Caki2 (cell line): ENCODE data around the gene LRRC8D. TPM values are rescaled to one million over a fixed set of nuclear protein-coding genes. Genes with fewer than 3 reads are reported as not detected.
"Not testable (repeated sequence)": the region's sequence is repeated elsewhere in the genome, so short reads cannot be mapped to it uniquely, and the experiment has no call there.

Experiments used
- DNase-seq: peaks from one replicate; pipeline ENCODE4 v3.0.0-alpha.2; 2015; ENCODE audit warnings: low read depth
- in situ Hi-C: cut with HindIII; loops from 2 replicates; pipeline ENCODE4 v1.10.0; 2016; ENCODE audit warnings: low sequenced_read_pairs, low pct_unique_long_range_greater_than_20kb, mixed read lengths
- total RNA-seq: library from RNA; depleted of rRNA; stranded (reverse); fragments of >200 nt; shearing (Covaris generic); gene quantifications from 2 replicates; pipeline ENCODE4 v1.2.3, GENCODE V29; 2014; ENCODE audit warnings: low replicate concordance; rRNA removed

LRRC8D gene
- 28.5 and 38.4 TPM in 2 replicates for total RNA-seq

DNA sequence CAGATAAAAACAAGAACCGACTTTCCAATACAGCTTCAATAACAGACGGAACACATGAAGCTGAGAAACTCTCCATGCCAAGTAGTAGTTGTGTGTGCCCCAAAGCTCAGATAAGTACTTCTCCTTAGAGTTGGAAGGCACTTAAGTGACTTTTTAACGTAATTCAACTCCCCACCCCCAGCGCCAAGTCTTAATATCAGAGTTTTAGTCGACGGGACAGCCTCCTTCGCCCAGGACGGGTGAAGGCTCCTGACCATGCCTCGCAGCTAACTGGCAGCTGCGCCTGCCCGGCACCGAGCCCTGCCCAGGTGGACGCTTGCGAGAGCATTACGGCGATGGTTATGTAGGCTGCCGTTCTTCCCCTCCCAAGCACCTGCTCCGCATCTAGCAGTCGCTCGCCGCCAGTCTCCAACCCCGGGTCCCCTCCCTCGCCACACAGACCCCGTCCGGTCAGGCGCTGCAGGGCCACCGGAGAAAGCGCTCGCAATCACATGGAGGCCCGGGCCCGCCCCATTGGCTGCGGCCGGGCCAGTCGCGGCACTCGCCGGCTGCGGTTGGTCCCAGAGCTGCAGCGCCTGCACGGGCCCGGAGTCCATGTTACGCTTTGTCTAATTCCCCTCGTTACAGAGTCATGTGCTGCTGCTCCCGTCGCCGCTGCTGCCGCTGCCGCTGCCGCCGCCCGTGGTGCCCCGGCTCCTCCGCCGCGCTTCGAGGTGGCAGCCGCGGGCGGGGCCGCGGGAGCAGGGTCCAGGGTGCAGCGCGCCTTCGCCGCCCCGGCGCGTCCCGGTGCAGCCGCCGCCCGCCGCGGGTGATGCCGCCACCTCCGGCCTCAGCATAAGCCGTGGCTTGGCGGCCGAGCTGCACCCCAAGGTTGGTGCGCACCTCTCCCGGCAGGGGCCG is at the start of gene LRRC8D:
Gene LRRC8D (plus strand): TSS at position 611 of the 900 bp plus-strand sequence. CDS start 112,037 bp downstream, outside the sequence.
- in situ Hi-C loops, result no loop called here
- DNase-seq, result peak; percentile 82

DNA sequence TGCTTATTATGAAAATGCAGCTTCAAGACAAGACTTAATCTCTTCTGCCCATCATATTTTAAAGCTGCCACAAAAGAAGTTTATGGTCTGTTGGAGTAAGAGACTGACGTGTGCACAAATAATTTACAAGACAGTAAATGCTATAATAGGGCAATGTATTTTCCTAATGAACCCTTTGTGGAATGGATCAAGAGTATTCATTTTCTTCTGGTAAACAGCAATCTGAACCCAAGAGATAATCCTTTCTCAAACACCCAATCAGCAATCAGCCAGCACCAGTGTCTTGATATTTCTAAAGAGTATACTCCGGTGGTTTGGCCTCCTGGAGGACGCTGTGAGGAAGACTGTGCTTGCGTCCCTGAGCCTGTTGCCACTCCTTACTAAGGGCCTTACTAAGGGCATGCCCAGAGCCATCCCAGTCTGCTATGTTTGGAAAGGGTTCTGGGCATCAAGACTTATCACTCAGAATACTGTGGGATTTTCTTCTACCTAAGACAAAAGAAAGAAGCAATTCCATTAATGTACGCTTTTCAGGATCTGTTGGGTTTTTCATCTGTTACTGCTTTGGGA is 48.8 kb upstream of the LRRC8D start:
- DNase-seq, result no peak

DNA sequence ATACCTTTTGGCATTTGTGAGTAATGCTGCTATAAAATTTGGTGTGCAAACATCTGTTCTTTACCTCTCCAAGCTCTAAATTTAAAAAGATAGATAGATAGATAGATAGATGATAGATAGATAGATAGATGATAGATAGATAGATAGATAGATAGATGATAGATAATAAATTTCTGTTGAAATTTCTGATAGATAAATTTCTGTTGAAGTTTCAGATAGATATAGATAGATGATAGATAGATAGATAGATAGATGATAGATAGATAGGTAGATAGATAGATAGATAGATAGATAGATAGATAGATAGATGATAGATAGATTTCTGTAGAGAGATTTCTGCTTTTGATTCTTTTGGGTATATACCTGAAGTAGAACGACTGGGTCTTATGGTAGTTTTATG is 44.7 kb upstream of the LRRC8D start:
- in situ Hi-C loops, result not testable (repeated sequence)

More for the DNA sequence above, 48.8 kb upstream of the LRRC8D start:
- in situ Hi-C loops, result no loop called here

DNA sequence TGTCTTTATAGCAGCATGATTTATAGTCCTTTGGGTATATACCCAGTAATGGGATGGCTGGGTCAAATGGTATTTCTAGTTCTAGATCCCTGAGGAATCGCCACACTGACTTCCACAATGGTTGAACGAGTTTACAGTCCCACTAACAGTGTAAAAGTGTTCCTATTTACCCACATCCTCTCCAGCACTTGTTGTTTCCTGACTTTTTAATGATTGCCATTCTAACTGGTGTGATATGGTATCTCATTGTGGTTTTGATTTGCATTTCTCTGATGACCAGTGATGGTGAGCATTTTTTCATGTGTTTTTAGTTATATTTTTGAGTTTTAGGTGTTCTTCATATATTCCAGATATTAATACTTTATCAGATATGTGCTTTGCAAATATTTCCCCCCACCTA is 43.6 kb upstream of the LRRC8D start:
- in situ Hi-C loops, DNase-seq: not testable (repeated sequence)

More for the DNA sequence above, 44.7 kb upstream of the LRRC8D start:
- DNase-seq, result not testable (repeated sequence)

DNA sequence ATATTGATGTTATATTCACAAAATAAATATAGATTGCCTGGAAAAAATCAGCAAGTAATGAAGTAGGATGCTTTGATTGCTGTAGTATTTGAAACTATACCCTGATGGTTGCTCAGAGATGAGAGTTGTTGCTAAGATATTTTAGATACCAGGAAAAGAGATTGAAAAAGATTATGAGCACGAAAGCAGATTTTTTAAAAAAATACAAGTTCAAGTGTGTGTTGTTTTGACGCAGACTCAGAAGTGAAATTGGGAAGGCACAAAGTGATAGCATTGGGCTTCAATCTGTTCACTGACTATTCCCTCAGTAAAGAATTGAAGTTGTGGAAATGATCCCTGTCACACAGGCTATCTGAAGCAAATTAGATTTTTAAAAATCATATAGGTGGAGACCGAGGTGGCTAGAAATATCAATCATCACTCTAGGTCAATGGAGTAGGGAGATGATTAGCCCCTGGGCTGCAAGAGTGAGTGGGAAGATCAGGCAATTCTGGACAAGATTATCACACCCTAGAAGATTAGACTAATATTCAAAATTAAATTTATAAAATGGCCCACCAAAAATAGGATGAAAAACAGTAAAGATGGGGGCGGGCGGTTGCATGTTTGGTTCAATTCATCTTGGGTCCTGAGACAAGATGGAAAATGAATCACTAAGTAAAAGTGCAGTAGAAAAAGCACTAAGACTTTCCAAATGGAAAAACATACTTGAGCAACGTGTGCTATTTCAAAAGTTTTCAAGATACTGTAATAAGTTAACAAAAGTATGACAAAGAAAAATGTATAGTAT is 41.5 kb upstream of the LRRC8D start:
- DNase-seq, result no peak
- in situ Hi-C loops, result no loop called here

DNA sequence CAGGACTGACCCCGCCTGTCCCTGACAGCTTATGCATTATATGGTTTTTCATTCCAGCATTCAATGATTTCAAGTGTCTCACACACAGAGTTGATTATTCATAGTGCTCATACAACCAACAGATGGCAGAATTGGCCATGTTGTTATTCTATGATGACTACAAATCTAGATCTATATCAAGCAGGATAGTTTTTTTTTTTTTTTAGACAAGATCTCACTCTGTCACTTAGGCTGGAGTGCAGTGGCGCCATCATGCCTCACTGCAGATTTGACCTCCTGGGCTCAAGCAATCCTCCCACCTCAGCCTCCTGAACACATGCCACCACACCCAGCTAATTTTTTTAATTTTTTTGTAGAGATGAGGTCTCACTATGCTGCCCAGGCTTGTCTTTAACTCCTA is 40.1 kb upstream of the LRRC8D start:
- in situ Hi-C loops, result no loop called here

DNA sequence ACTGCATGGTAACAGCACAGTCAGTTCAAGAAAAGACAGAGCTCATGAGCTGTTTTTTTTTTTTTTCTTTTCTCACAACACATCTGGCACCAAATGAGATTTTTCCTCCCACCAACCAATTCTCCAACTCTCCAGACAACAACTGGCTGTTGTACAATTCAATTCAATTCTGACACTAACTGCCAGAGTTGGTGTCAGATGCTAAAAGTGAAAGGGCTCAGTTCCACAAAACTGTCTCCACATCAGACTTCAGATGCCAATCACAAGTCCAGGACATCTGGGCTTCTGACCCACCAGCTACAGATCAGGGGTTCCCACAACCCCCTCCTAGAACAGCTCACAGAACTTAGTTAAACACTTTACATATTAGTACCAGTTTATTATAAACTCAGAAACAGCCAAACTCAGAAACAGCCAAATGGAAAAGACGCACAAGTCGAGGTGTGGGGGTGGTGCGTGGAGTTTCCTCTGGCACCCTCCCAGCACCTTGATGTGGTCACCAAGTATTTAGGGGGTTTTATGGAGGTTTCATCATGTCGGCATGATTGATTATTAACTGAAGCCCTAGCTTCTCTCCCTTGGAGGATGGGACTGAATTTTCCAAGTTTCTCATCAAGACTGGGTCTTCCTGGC is 39.2 kb upstream of the LRRC8D start:
- DNase-seq, result no peak
- in situ Hi-C loops, result no loop called here

More for the DNA sequence above, 40.1 kb upstream of the LRRC8D start:
- peak; percentile 40 for DNase-seq

DNA sequence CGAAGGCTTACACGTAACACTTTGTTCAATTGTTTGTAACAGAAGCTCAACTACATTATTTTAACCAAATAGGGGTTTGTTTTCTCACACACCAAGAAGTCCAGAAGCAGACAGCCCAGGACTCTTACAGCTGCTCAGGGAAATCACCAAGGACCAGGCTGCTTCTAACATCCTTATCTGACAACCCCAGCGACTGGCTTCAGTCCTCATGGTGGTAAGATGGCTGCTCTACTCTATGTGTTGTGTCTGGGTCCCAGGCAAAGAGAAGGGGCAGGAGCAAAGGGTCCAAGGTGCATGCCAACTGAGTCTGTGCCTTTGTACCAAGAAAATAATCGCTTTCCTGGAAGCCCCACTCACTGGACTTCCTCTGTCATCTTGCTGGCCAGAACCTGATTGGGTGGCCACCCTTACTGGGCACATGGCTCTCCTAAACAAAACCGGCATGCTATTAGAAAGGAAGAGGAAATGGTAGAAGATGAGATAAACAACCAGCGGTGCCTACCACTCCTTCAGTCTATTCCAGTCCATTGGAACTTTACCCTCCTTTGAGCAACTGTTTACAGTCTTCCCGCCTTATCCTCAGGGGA is 34.1 kb upstream of the LRRC8D start:
- in situ Hi-C loops, result no loop called here

DNA sequence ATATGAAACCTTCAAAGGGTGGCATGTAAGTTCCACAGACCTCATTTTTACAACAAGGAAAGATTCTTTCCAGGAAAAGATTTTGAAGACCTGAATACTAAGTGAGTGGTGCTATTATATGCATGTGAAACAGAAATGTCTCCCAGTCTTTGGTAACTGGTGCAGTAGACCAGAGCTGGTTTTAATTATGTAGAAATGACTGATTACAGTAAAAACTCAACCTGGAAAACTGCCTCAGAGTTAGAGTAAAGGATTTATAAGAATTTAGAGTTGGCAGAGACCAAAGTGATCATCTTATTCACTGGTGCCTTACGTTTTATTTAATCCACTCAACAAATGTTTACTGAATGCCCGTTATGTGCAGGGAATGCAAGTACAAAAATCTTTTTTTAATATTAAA is 30.2 kb upstream of the LRRC8D start:
- in situ Hi-C loops, result no loop called here
- no peak for DNase-seq

More for the DNA sequence above, 34.1 kb upstream of the LRRC8D start:
- DNase-seq, result no peak

DNA sequence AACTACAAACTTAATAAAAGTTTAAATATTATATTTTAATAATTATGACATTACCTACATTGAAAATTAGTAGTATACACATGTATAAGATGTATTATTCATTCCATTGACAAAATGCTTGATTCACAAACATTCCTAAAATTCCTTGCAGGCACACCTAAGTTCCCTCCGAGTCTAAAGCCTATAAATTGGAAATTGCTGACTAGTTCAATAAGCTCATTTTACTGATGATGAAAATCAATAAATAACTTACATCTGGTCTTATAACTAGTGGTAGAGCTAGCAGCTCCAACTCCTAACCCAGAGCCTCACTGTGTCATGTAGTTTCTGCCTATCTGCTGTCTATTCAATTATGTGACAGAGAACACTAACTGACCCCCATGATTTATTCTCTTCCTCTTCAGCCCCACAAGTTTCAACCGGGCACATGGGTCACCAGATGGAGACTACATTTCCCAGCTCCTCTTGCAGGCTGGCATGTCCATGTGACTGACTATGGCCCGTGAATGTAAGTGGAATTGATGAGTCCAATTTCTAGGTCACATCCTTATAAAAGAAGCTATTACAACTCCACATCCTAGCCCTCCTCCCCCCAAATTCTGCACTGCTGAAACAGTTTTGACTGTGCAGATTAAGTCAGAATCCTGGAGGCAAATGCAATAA is 29.6 kb upstream of the LRRC8D start:
- in situ Hi-C loops, result no loop called here
- DNase-seq, result no peak

DNA sequence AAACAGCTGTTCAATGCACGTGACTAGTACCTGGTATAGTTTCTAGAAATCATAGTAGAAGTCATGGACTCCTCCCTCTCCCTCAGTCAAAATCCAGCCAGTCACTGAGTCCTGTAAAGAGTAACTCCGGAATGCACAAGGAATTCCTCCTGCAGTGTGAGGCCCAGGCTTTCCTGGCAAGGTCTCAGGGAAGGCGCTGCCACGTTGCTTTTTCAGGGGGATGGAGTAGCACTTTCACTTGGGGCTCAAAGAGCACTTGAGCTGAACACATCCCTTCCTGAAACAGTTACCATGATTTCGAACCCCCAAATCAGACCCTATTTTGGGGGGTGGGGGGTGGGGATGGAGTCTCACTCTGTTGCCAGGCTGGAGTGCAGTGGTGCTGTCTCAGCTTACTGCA is 26.4 kb upstream of the LRRC8D start:
- no peak for DNase-seq
- in situ Hi-C loops, result no loop called here

DNA sequence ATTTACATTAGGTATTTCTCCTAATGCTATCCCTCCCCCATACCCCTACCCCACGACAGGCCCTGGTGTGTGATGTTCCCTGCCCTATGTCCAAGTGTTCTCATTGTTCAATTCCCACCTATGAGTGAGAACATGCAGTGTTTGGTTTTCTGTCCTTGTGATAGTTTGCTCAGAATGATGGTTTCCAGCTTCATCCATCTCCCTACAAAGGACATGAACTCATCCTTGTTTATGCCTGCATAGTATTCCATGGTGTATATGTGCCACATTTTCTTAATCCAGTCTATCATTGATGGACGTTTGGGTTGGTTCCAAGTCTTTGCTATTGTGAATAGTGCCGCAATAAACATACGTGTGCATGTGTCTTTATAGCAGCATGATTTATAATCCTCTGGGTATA is 25.3 kb upstream of the LRRC8D start:
- DNase-seq, in situ Hi-C loops: not testable (repeated sequence)

DNA sequence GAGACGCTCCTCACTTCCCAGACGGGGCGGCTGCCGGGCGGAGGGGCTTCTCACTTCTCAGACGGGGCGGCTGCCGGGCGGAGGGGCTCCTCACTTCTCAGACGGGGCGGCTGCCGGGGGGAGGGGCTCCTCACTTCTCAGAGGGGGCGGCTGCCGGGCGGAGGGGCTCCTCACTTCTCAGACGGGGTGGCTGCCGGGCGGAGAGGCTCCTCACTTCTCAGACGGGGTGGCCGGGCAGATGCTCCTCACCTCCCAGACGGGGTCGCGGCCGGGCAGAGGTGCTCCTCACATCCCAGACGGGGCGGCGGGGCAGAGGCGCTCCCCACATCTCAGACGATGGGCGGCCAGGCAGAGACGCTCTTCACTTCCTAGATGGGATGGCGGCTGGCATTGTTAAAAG is 23.0 kb upstream of the LRRC8D start:
- DNase-seq, in situ Hi-C loops: not testable (repeated sequence)

DNA sequence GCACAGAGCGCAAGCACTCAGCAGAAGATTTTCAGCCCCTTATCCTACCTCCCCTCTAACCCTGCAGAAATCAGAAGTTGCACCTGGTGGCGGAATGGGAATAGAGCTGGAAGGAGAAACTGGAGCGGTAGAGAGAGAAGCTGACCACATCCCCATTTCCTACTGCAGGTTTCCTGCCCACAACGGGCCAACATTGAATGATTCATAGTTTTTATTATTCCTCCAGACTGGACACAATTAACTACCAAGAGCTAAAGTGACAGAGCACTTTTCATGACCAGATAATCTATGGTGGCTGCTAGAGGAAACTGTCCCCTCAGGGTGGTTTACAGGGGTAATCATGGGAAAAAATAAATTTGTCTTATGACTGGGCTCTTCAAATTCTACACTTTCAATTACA is 21.3 kb upstream of the LRRC8D start:
- in situ Hi-C loops, result no loop called here
- no peak for DNase-seq

DNA sequence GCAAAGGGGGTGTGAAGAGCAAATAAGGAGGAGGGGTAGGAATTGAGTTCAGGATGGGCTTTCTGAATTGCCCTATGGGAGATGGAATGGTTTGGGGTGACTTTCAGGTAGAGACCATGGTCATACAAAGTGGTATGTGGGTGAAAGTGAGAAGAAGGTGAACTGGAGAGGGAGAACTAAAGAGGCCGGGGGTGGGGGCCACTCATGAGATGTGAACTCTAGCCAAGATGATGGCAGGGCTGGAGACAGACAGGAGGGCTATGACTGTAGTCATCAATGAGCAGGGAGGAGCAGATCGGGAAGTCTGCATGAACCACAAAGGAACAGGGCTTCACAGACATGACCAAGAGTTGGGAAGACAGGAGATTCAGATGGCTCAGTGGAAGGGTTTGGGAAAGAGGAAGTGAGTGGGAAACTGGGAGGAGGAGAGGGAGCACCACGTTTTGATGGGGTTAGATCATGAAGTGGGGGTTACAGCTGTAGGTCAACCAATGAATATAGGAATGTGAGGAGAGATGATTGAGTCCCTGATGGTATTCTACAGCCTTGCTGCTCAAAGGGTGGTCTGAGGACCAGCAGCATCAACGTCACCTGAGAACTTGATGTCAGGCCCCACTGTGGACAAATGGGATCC is 20.7 kb upstream of the LRRC8D start:
- no peak for DNase-seq
- in situ Hi-C loops, result no loop called here

DNA sequence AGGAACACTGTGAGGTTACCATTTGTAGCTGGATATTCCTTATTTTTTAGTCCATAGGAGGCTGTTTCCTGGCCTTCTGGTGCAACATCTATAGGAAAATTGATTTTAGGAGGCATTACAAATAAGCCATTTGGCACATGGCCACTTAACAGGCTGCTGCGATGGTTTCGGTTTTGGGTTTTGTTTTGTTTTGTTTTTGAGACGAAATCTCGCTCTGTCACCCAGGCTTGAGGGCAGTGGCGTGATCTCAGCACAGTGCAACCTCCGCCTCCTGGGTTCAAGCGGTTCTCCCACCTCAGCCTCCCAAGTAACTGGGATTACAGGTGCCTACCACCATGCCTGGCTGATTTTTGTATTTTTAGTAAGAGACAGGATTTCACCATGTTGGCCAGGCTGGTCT is 20.1 kb upstream of the LRRC8D start:
- in situ Hi-C loops, result no loop called here
- DNase-seq, result no peak

DNA sequence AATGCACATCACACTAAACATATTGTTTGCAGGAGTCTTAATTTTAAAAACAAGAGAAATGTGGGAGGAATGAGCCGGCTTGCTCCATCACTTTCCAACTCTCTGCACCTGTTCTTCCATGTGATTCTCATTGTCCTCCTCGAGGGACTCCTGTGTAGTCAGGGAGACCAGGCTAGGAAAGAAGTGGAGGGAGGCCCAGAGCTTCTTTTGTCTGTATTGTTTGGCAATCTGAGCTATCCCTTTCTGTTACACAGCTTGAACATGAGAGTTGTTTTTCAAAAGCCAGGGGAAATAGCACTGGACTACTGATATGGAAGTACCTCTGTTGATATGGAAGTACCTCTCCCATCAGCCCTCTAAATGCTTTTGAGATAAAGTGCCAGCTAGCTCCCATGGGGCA is 18.8 kb upstream of the LRRC8D start:
- DNase-seq, result no peak
- in situ Hi-C loops, result no loop called here
